GM12878 (cell line): ENCODE data around the gene MSLN. TPM values are rescaled to one million over a fixed set of nuclear protein-coding genes. Genes with fewer than 3 reads are reported as not detected.

Source experiments
- ATAC-seq: fragments of 200-7000 bp; cut with Tn5 transposase; 3 replicates; pipeline ENCODE4 v1.9.1; 2020; ENCODE audit warnings: mild to moderate bottlenecking, moderate library complexity
- BruUV-seq: library from RNA; stranded (reverse); fragments of 400-500 nt; replicated peaks from 2 replicates; lab custom pipeline; 2021; lab: Mats Ljungman, UMichigan
- CTCF ChIA-PET: fragments of 300-600 bp; sonication (Branson Sonifier 250); formaldehyde crosslinking; extraction: SDS; loops from one replicate; lab custom pipeline; 2021; ENCODE audit warnings: inconsistent platforms; lab: Yijun Ruan, JAX
- POLR2A ChIA-PET: fragments of 350-600 bp; formaldehyde crosslinking; extraction: SDS; loops from one replicate; lab custom pipeline; 2021; ENCODE audit warnings: inconsistent platforms; lab: Charles Lee
- RAD21 ChIA-PET: fragments of 300-600 bp; sonication (Branson Sonifier 250); formaldehyde crosslinking; loops from one replicate; lab custom pipeline; 2023; ENCODE audit warnings: antibody characterized with exemption; ENCODE audit not compliant: unreplicated experiment; lab: Charles Lee
- SMC1A ChIA-PET: fragments of 300-600 bp; sonication (Branson Sonifier 250); formaldehyde crosslinking; loops from one replicate; lab custom pipeline; 2023; ENCODE audit not compliant: unreplicated experiment, uncharacterized antibody; lab: Charles Lee
- DNase-seq: peaks from one replicate; pipeline ENCODE4 v3.0.0-alpha.2; 2011; ENCODE audit warnings: low read depth, low spot score
- FAIRE-seq: peaks from 3 replicates; lab custom pipeline; 2011; peaks lifted over from hg19 to GRCh38; lab: Jason Lieb, UNC
- H2AFZ ChIP-seq: 2 replicates; pipeline ENCODE4 v1.6.0; 2011; ENCODE audit warnings: low read depth, low read length, control low read depth; ENCODE audit not compliant: control insufficient read depth
- H3K27ac ChIP-seq: 2 replicates; pipeline ENCODE4 v1.5.1; 2011; ENCODE audit warnings: control low read depth; ENCODE audit not compliant: control insufficient read depth, insufficient read depth
- H3K27me3 ChIP-seq, 2 experiments: replicated peaks in 1 of 2; 2 replicates each; pipeline versions ENCODE4 v1.6.0 to v1.6.1; 2011; ENCODE audit warnings: low read length in 1 of 2; ENCODE audit not compliant: control insufficient read depth in 2 of 2, insufficient read depth in 2 of 2
- H3K36me3 ChIP-seq, 2 experiments: 2 replicates each; pipeline ENCODE4 v1.5.1; 2011; ENCODE audit warnings: low read length in 1 of 2; ENCODE audit not compliant: control insufficient read depth in 2 of 2, insufficient read depth in 2 of 2
- H3K4me1 ChIP-seq: 2 replicates; pipeline ENCODE4 v1.6.1; 2011; ENCODE audit warnings: mild to moderate bottlenecking, low read length, moderate library complexity, mixed read lengths; ENCODE audit not compliant: control insufficient read depth, insufficient read depth
- H3K4me2 ChIP-seq: 2 replicates; pipeline ENCODE4 v1.6.0; 2011; ENCODE audit warnings: control low read depth; ENCODE audit not compliant: control insufficient read depth, insufficient read depth
- H3K4me3 ChIP-seq: fragments of 200-600 bp; sonication (generic); 2 replicates; pipeline ENCODE4 v1.5.1; 2016
- H3K79me2 ChIP-seq: 2 replicates; pipeline ENCODE4 v1.6.0; 2011; ENCODE audit warnings: low read length; ENCODE audit not compliant: control insufficient read depth, insufficient read depth
- H3K9ac ChIP-seq: 2 replicates; pipeline ENCODE4 v1.8.0; 2011; ENCODE audit warnings: low read length, control low read depth, mixed read lengths; ENCODE audit not compliant: control insufficient read depth, insufficient read depth
- H3K9me3 ChIP-seq: replicated peaks from 3 replicates; pipeline ENCODE4 v1.5.1; 2011; ENCODE audit warnings: mild to moderate bottlenecking, low read length; ENCODE audit not compliant: control insufficient read depth, insufficient read depth
- H4K20me1 ChIP-seq: 2 replicates; pipeline ENCODE4 v1.6.0; 2011; ENCODE audit not compliant: control insufficient read depth, insufficient read depth
- BACH1 ChIP-seq: fragments of 450-650 bp; IDR thresholded peaks from 2 replicates; pipeline ENCODE4 v1.6.1; 2017; ENCODE audit warnings: mild to moderate bottlenecking, borderline replicate concordance
- BMI1 ChIP-seq: fragments of 450-650 bp; IDR thresholded peaks from 2 replicates; pipeline ENCODE4 v1.6.1; 2016; ENCODE audit warnings: mild to moderate bottlenecking, moderate library complexity, borderline replicate concordance
- CBFB ChIP-seq: IDR thresholded peaks from 2 replicates; pipeline ENCODE4 v1.6.1; 2016; ENCODE audit warnings: antibody characterized with exemption, low read depth
- CREB1 ChIP-seq: IDR thresholded peaks from 2 replicates; pipeline ENCODE4 v1.6.1; 2012; ENCODE audit warnings: low read depth, mild to moderate bottlenecking, inconsistent platforms
- CTCF ChIP-seq, 3 experiments: IDR thresholded peaks in 2 of 3; conservative IDR thresholded peaks in 1 of 3; 2 replicates each; pipeline ENCODE4 v1.5.1; 2011; ENCODE audit warnings: low read depth in 3 of 3, low read length in 3 of 3, mild to moderate bottlenecking in 3 of 3, control low read depth in 2 of 3, moderate library complexity in 2 of 3, inconsistent platforms in 1 of 3, mixed read lengths in 1 of 3; ENCODE audit not compliant: control insufficient read depth in 2 of 3, insufficient read depth in 1 of 3; ENCODE audit errors: extremely low read depth in 1 of 3
- DPF2 ChIP-seq: fragments of 450-650 bp; IDR thresholded peaks from 2 replicates; pipeline ENCODE4 v1.6.1; 2017; ENCODE audit warnings: mild to moderate bottlenecking
- E2F8 ChIP-seq: fragments of 450-650 bp; IDR thresholded peaks from 2 replicates; pipeline ENCODE4 v1.6.1; 2018; ENCODE audit warnings: mild to moderate bottlenecking, low read depth, moderate library complexity; ENCODE audit not compliant: partially characterized antibody
- FOS ChIP-seq: IDR thresholded peaks from 3 replicates; pipeline ENCODE4 v1.6.1; 2011; ENCODE audit warnings: borderline replicate concordance; ENCODE audit not compliant: insufficient read length; ENCODE audit errors: extremely low read depth
- MEF2A ChIP-seq: IDR thresholded peaks from 2 replicates; pipeline ENCODE4 v1.6.1; 2011; ENCODE audit warnings: low read depth, mild to moderate bottlenecking, low read length, moderate library complexity; ENCODE audit not compliant: insufficient read depth
- PBX3 ChIP-seq: IDR thresholded peaks from 2 replicates; pipeline ENCODE4 v1.6.1; 2011; ENCODE audit warnings: mild to moderate bottlenecking, low read depth, low read length, moderate library complexity; ENCODE audit not compliant: insufficient replicate concordance
- POU2F2 ChIP-seq: IDR thresholded peaks from 3 replicates; pipeline ENCODE4 v1.6.1; 2011; ENCODE audit warnings: low read depth, mild to moderate bottlenecking, low read length, borderline replicate concordance
- RAD21 ChIP-seq: IDR thresholded peaks from 2 replicates; pipeline ENCODE4 v1.6.1; 2011; ENCODE audit warnings: mild to moderate bottlenecking, low read depth, low read length, moderate library complexity; ENCODE audit not compliant: insufficient read depth
- RUNX3 ChIP-seq: IDR thresholded peaks from 2 replicates; pipeline ENCODE4 v1.6.1; 2012; ENCODE audit warnings: low read length, inconsistent platforms
- SP1 ChIP-seq: IDR thresholded peaks from one replicate; pipeline ENCODE4 v1.6.1; 2011; ENCODE audit warnings: low read depth, low read length
- TCF3 ChIP-seq: IDR thresholded peaks from 2 replicates; pipeline ENCODE4 v1.6.1; 2012; ENCODE audit warnings: low read depth, mild to moderate bottlenecking, low read length, borderline replicate concordance; ENCODE audit not compliant: insufficient read depth
- YY1 ChIP-seq: IDR thresholded peaks from 2 replicates; pipeline ENCODE4 v1.6.1; 2011; ENCODE audit warnings: low read depth, mild to moderate bottlenecking, low read length
- ZZZ3 ChIP-seq: IDR thresholded peaks from 2 replicates; pipeline ENCODE4 v1.6.1; 2011; ENCODE audit warnings: low read depth; ENCODE audit not compliant: control insufficient read depth, insufficient read length
- WGBS: methylation state at CpG from one replicate; pipeline ENCODE4 v1.1.6; 2016; ENCODE audit warnings: low lambda C conversion rate; ENCODE audit not compliant: insufficient replicate concordance, insufficient coverage; ENCODE audit errors: missing lambda C conversion rate; 5-methylcytosine and 5-hydroxymethylcytosine counted together
- in situ Hi-C: fragments of 300-500 bp; cut with MboI; formaldehyde crosslinking; loops from 9 replicates; pipeline ENCODE4 v1.14.3; 2018; ENCODE audit warnings: mixed read lengths
- intact Hi-C: fragments of 100-400 bp; cut with micrococcal nuclease; formaldehyde crosslinking; loops from one replicate; pipeline ENCODE4 v1.14.2; 2022; ENCODE audit not compliant: unreplicated experiment
- polyA plus RNA-seq, 11 experiments: library from polyadenylated mRNA; depleted of rRNA in 4 of 11; unstranded in 6 of 11; stranded (reverse) in 5 of 11; fragments of >200 nt; fragmentation: Nextera tagmentation in 4 of 11; fragmentation: Illumina TruSeq in 1 of 11; extraction: Ambion mirVana in 4 of 11; extraction: Trizol in 1 of 11; gene quantifications; 1 replicate in 1 of 11; 2 replicates in 10 of 11; pipeline versions ENCODE4 v1.2.1 to v1.2.3, GENCODE V29; 2011 to 2016; ENCODE audit warnings: inconsistent platforms in 2 of 11, missing spikeins in 2 of 11, low read depth in 1 of 11
- total RNA-seq, 4 experiments: library from RNA; depleted of rRNA in 3 of 4; stranded (reverse); fragments of >200 nt in 3 of 4; fragmentation: Illumina TruSeq in 1 of 4; extraction: Trizol in 1 of 4; gene quantifications; 2 replicates each; pipeline versions ENCODE4 v1.2.1 to v1.2.3, GENCODE V29; 2013 to 2021

The MSLN gene
- total and polyA plus RNA-seq, 10 of the 15 experiments (the other 5 are each of a cell fraction or from before 2014, with no cell fraction given), result 0.08 TPM; not detected in 9

GRCh38 chr16:711548-712320, 48.8 kb upstream of the MSLN start:
- Histone ChIP-seq H4K20me1 (0 out of 2 replicates have a peak, but pooled peaks cover 2% of the 10 kb centered on the region), H3K9ac (no peak overlapping the region), H3K79me2 (no peaks in the 10 kb centered on the region), H2AFZ (no peak overlapping the region), H3K36me3 (no peaks in the 10 kb centered on the region), H3K4me2 (no peak overlapping the region), H3K9me3 (no peaks in the 10 kb centered on the region), H3K4me3 (no peak overlapping the region), H3K27me3 (no peaks in the 10 kb centered on the region; a peak in 2 of 4 replicates), H3K4me1 (no peaks in the 10 kb centered on the region), H3K27ac (no peak overlapping the region)
- intact Hi-C loops (loop anchor here (1.0 to 2.0 kb wide), 2 partner anchors 74 to 391 kb away; no protein-coding TSS in a partner anchor), in situ Hi-C loops (loop anchor here (5.0 kb wide), 1 partner anchor 76 kb away; the partner anchor contains the start of genes CHTF18 and RPUSD1)
- 8% methylated on average over 25 of the region's 25 CpGs for WGBS
- peak; percentile 95 for FAIRE-seq
- POLR2A ChIA-PET, result no interaction called here
- no TSS peak for BruUV-seq
- RAD21 ChIA-PET, result interaction anchor here (0.6 to 1.5 kb wide), 7 partner anchors 13 to 1158 kb away, joined by 3 to 10 read pairs (median 3); partner anchors contain the start of genes CHTF18 and RPUSD1
- peak; percentile 88 for ATAC-seq
- CTCF ChIA-PET, result interaction anchor here (0.5 to 2.2 kb wide), 19 partner anchors 8 to 392 kb away, joined by 3 to 32 read pairs (median 4); partner anchors contain the start of genes CCDC78, CHTF18, CIAO3 and HAGHL
- DNase-seq, result no peak
- SMC1A ChIA-PET, result interaction anchor here (0.7 to 2.1 kb wide), 7 partner anchors 9 to 392 kb away, joined by 3 to 12 read pairs (median 3); partner anchors contain the start of genes ANTKMT, CCDC78, CHTF18 and RPUSD1
- TF ChIP-seq MEF2A (no peak), CREB1 (no peak), PBX3 (no peak), E2F8 (no peak), SP1 (peak; percentile 10), ZZZ3 (no peak), RAD21 (peak; percentile 89), FOS (no peak), CBFB (no peak), BMI1 (no peak), POU2F2 (peak; percentile 23; the same call in 1 of the 3 replicates), BACH1 (peak; percentile 32; the same call in 1 of the 2 replicates), YY1 (peak; percentile 80), DPF2 (no peak), RUNX3 (no peak), CTCF (IDR thresholded peaks at IDR 0.05 in 2 of 3, conservative IDR thresholded peaks at IDR 0.05 in 1 of 3; ENCODE audit: control insufficient read depth in 2 of 3, extremely low read depth in 1 of 3, insufficient read depth in 1 of 3, low read depth in 3 of 3, low read length in 3 of 3) (peak; percentile 79 to 98 (median 95)), TCF3 (0 out of 2 replicates have a peak, but pooled peaks have one; percentile 22)
